T-helper 17 cell (primary cell): Measurements from ENCODE around the gene RBMS2. TPM values are rescaled to one million over a fixed set of nuclear protein-coding genes. Genes with fewer than 3 reads are reported as not detected.

Source experiments
- ATAC-seq: fragments of 150-1000 bp; cut with Tn5 transposase; 2 replicates; pipeline ENCODE4 v1.10.0; 2021; ENCODE audit warnings: mild to moderate bottlenecking, moderate library complexity
- DNase-seq, 3 donors: peaks; one replicate each; pipeline versions ENCODE4 v3.0.0 to v3.0.0-alpha.2; 2020 to 2021
- H3K9me3 ChIP-seq: one replicate; pipeline ENCODE4 v1.7.0; 2013; ENCODE audit warnings: low read length, mild to moderate bottlenecking; ENCODE audit not compliant: control insufficient read depth, poor library complexity, severe bottlenecking
- H3K27ac Mint-ChIP-seq: one replicate; pipeline ENCODE4 v1.8.0; 2022; ENCODE audit warnings: mild to moderate bottlenecking, moderate library complexity, mixed read lengths
- H3K27me3 Mint-ChIP-seq: one replicate; pipeline ENCODE4 v1.8.0; 2022; ENCODE audit warnings: mixed read lengths
- H3K36me3 Mint-ChIP-seq: one replicate; pipeline ENCODE4 v1.8.0; 2022; ENCODE audit warnings: low read depth, mixed read lengths
- H3K4me1 Mint-ChIP-seq: one replicate; pipeline ENCODE4 v1.8.0; 2022; ENCODE audit warnings: mild to moderate bottlenecking, mixed read lengths
- H3K4me3 Mint-ChIP-seq: one replicate; pipeline ENCODE4 v1.8.0; 2022; ENCODE audit warnings: mild to moderate bottlenecking, moderate library complexity, mixed read lengths
- total RNA-seq, 4 donors: library from RNA in 2 of 4; stranded (reverse) in 2 of 4; gene quantifications; one replicate each; pipeline ENCODE4 v1.2.3 and lab custom pipeline; 2022 to 2026

RBMS2 gene, protein sequence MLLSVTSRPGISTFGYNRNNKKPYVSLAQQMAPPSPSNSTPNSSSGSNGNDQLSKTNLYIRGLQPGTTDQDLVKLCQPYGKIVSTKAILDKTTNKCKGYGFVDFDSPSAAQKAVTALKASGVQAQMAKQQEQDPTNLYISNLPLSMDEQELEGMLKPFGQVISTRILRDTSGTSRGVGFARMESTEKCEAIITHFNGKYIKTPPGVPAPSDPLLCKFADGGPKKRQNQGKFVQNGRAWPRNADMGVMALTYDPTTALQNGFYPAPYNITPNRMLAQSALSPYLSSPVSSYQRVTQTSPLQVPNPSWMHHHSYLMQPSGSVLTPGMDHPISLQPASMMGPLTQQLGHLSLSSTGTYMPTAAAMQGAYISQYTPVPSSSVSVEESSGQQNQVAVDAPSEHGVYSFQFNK
- 1 to 10 TPM; 2.1 to 3.0 TPM for total RNA-seq
- total RNA-seq (lab: John Stamatoyannopoulos, UW) = 0.60 to 1.6 reads per million in 2 donors

DNA sequence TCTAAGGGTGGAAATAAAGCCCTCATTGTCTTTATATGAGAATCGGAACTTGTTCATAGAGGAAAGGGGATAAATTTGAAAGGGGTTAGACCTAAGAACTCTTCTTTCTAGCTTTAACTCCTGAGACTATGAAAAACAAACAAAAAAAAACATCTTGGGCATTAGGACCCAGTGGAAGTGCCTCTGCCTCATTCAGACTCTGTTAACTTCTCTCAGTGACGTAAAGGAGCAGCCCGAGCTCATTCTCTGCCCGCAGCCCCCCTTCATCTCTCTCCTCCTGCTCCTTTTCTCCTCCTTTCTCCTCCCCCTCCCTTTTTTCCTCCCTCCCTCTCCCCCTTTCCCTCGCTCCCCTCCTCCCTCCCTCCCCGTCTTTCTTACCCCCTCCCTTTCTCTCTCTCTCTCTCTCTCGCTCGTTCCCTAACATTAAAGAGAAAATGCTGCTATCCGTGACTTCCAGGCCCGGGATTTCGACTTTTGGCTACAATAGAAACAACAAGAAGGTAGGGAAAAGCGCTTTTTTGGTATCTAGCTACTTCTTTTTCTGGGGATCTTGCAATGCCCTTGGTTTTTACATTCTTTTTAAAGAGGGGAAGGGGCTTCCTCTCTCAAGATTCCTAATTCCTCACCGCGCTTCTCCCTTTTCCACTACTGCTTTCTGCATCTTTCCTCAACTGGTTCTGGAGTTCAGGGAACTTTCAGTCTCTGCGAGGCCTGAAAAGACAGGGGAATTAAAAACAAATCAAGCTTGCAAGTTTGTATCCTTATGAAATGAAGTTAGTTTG is at the start of gene RBMS2:
Gene RBMS2, plus strand, starts transcription at position 231 of the 782 bp plus-strand sequence. Its CDS starts 204 bp downstream, at position 435.
- peak in 1 of 3 donors; percentile 28 for DNase-seq
- H3K4me3 Mint-ChIP-seq = peak within 1 kb of the TSS; percentile 96
- ATAC-seq = peak; percentile 96
- no peaks in the 10 kb centered on the region for H3K9me3 ChIP-seq
- peaks cover 4% of the 10 kb centered on the region for H3K27me3 Mint-ChIP-seq
- peaks cover 21% of the 10 kb centered on the region for H3K4me1 Mint-ChIP-seq
- peaks cover 2% of the 10 kb centered on the region for H3K36me3 Mint-ChIP-seq
- H3K27ac Mint-ChIP-seq = peak within 1 kb of the TSS; percentile 93

- no peak overlapping the region for H3K27ac Mint-ChIP-seq
- H3K4me1 Mint-ChIP-seq = peaks cover 17% of the 10 kb centered on the region
- H3K9me3 ChIP-seq = no peaks in the 10 kb centered on the region
- no peak for ATAC-seq
- H3K27me3 Mint-ChIP-seq = no peaks in the 10 kb centered on the region
- H3K36me3 Mint-ChIP-seq = no peaks in the 10 kb centered on the region
- no peak for DNase-seq
- H3K4me3 Mint-ChIP-seq = no peak overlapping the region
Observed at GRCh38 chr12:56474389-56474788, 47.2 kb upstream of the RBMS2 start.

GRCh38 chr12:56476143-56476542 is 45.5 kb upstream of the RBMS2 start:
- DNase-seq (no peak), ATAC-seq (no peak)
- H3K4me1 Mint-ChIP-seq = peaks cover 17% of the 10 kb centered on the region
- no peaks in the 10 kb centered on the region for H3K36me3 Mint-ChIP-seq
- no peaks in the 10 kb centered on the region for H3K27me3 Mint-ChIP-seq
- no peaks in the 10 kb centered on the region for H3K9me3 ChIP-seq
- peak overlapping the region; percentile 21 for H3K27ac Mint-ChIP-seq
- H3K4me3 Mint-ChIP-seq = no peak overlapping the region

DNA sequence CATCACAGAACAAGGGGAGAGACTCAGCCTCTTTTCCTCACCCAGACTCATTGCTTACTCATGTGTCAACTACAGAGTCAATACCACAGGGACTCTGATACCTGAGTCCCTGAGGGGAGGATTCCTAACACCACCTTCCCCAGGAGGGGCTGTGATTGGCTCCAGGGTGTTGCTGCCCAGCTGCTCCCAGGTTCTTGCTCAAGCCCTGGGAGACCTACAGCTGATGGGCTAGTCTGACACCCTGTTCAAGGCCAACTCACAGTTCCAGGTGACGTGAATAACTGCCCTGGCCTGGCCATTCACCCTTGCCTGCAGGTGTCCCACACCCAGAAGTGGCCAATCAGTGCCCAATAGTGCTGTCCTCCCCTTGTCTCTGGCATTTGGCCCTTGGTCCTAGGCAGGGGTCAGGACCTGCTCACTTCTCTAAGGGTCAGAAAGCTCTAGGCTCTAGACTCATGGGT is 44.6 kb upstream of the RBMS2 start:
- H3K4me3 Mint-ChIP-seq = no peak overlapping the region
- H3K4me1 Mint-ChIP-seq = peaks cover 15% of the 10 kb centered on the region
- no peaks in the 10 kb centered on the region for H3K9me3 ChIP-seq
- no peaks in the 10 kb centered on the region for H3K36me3 Mint-ChIP-seq
- H3K27ac Mint-ChIP-seq = no peak overlapping the region
- DNase-seq = no peak
- no peaks in the 10 kb centered on the region for H3K27me3 Mint-ChIP-seq
- no peak for ATAC-seq

GRCh38 chr12:56477521-56478225 is 43.9 kb upstream of the RBMS2 start:
- H3K4me3 Mint-ChIP-seq = no peak overlapping the region
- DNase-seq (no peak), ATAC-seq (no peak)
- H3K36me3 Mint-ChIP-seq = peaks cover 2% of the 10 kb centered on the region
- H3K4me1 Mint-ChIP-seq = peaks cover 15% of the 10 kb centered on the region
- peak overlapping the region; percentile 49 for H3K27ac Mint-ChIP-seq
- no peaks in the 10 kb centered on the region for H3K9me3 ChIP-seq
- no peaks in the 10 kb centered on the region for H3K27me3 Mint-ChIP-seq

GRCh38 chr12:56479625-56480024 is 42.0 kb upstream of the RBMS2 start:
- peaks cover 15% of the 10 kb centered on the region for H3K4me1 Mint-ChIP-seq
- no peaks in the 10 kb centered on the region for H3K9me3 ChIP-seq
- ATAC-seq (no peak), DNase-seq (no peak)
- no peak overlapping the region for H3K4me3 Mint-ChIP-seq
- H3K27ac Mint-ChIP-seq = no peak overlapping the region
- H3K27me3 Mint-ChIP-seq = no peaks in the 10 kb centered on the region
- H3K36me3 Mint-ChIP-seq = peaks cover 2% of the 10 kb centered on the region

DNA sequence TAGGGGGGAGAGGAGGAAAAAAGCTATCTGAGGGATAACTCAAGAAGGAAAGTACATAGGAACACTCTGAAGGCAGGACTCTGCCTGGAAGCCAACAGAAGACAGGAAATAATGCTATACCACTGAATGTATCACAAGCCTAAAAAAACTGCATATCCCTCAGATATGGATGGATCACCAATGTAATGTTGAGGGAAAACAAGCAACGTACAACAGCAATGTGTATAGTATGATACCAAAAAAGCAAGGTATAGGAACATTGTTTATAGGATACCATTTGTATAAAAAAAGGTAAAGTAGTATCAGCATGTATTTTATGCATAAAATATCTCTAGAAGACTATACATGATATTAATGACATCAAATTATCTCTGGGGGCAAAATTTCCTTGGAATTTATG is 37.1 kb upstream of the RBMS2 start:
- ATAC-seq = no peak
- DNase-seq = no peak
- Mint-ChIP-seq H3K27me3 (no peaks in the 10 kb centered on the region), H3K4me3 (no peak overlapping the region), H3K36me3 (peaks cover 2% of the 10 kb centered on the region), H3K4me1 (peaks cover 16% of the 10 kb centered on the region), H3K27ac (no peak overlapping the region)
- no peaks in the 10 kb centered on the region for H3K9me3 ChIP-seq

DNA sequence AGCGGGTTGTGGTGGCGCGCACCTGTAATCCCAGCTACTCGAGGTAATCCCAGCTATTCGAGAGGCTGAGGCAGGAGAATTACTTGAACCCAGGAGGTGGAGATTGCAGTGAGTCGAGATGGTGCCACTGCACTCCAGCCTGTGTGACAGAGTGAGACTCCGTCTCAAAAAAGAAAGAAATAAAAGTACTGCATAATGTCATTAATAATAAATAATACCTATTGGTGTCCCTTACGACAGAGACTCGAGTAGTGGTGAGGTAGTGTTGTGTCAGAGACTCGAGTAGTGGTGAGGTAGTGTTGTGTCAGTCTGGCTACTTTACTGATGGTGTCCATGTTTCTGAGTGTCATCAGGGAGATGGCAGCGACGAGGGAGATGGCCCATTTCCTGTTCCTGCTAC is 34.9 kb upstream of the RBMS2 start:
- no peaks in the 10 kb centered on the region for H3K9me3 ChIP-seq
- peak overlapping the region; percentile 80 for H3K4me3 Mint-ChIP-seq
- peaks cover 10% of the 10 kb centered on the region for H3K4me1 Mint-ChIP-seq
- no peak overlapping the region for H3K27ac Mint-ChIP-seq
- DNase-seq = no peak
- H3K27me3 Mint-ChIP-seq = peaks cover 3% of the 10 kb centered on the region
- H3K36me3 Mint-ChIP-seq = peaks cover 2% of the 10 kb centered on the region
- no peak for ATAC-seq

DNA sequence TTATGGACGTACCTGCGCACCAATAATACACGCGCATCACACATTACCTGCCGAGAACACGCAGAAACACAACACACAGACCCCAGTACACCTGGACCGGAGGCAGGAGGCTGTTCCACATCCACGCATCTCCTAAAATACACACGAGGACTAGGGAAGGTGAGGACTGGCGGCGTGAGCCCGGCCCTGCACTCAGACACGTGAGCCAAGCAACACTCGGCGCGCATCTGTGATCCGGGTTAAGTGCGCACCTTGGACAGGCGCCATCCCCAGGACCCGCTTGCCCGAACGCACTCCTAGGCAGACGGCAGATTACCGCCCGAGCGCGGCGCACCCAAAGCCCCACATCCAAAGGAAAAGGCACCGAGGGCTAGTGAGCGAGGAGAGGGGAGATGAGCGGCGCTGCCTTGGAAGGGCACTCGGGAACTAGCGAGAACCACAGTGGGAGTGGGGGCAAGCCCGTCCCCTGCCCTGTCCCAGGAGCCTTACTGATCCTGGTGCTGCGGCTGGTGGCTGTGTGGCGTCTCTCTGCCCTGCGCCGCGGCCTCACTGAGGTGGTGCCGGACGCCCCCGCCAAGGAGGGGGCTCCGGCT is 34.1 kb upstream of the RBMS2 start:
- Mint-ChIP-seq H3K4me1 (peaks cover 10% of the 10 kb centered on the region), H3K36me3 (no peaks in the 10 kb centered on the region), H3K27me3 (peaks cover 5% of the 10 kb centered on the region), H3K27ac (no peak overlapping the region), H3K4me3 (peak overlapping the region; percentile 80)
- peak in 1 of 3 donors; percentile 21 for DNase-seq
- H3K9me3 ChIP-seq = no peaks in the 10 kb centered on the region
- peak; percentile 24 for ATAC-seq

GRCh38 chr12:56488041-56488955 is 33.3 kb upstream of the RBMS2 start, which contains the start of gene GLS2:
GLS2 (minus strand) TSS chr12:56488161; CDS start chr12:56488118, 43 bp downstream.
- H3K4me3 Mint-ChIP-seq = peak within 1 kb of the TSS; percentile 80
- no peaks in the 10 kb centered on the region for H3K9me3 ChIP-seq
- H3K27ac Mint-ChIP-seq = no peak within 1 kb of the TSS
- H3K4me1 Mint-ChIP-seq = peaks cover 10% of the 10 kb centered on the region
- no peaks in the 10 kb centered on the region for H3K36me3 Mint-ChIP-seq
- peaks cover 5% of the 10 kb centered on the region for H3K27me3 Mint-ChIP-seq
- DNase-seq = peak; percentile 43 to 60 (median 59)
- ATAC-seq = peak; percentile 97

DNA sequence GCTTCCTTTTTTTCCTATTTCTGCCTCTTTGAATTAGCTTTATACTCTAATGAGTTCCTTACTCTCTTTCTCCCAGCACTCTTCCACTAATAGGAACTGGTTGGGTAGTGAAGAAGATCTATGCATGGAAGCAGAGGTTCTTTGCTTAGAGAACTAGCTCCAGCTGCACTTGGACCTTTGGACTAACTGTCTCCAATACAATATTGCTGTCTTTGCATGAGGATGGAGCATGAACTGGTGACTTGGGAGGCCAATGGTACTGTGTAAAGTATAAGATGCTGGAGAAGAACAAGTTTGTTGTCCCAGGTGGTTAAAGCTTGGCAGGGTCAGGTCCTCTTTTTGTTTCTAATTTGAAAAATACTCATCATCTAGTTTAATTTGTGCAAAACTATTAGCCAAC is 31.3 kb upstream of the RBMS2 start:
- Mint-ChIP-seq H3K4me3 (no peak overlapping the region), H3K27ac (no peak overlapping the region), H3K36me3 (no peaks in the 10 kb centered on the region), H3K27me3 (peaks cover 5% of the 10 kb centered on the region), H3K4me1 (peaks cover 10% of the 10 kb centered on the region)
- no peaks in the 10 kb centered on the region for H3K9me3 ChIP-seq
- ATAC-seq = no peak
- DNase-seq = no peak
